Measurements from ENCODE around the gene LRRC74B.

GRCh38 chr22:21043860-21044535 is 1.7 kb upstream of the LRRC74B start:
- TF ChIP-seq JUND (IDR thresholded peaks at IDR 0.05) (no peak), CTCF (IDR thresholded peaks at IDR 0.05) (no peak), RAD21 (IDR thresholded peaks at IDR 0.05; ENCODE audit: low read length) (no peak), POLR2AphosphoS5 (IDR thresholded peaks at IDR 0.05; ENCODE audit: low read depth, low read length) (no peak), USF2 (IDR thresholded peaks at IDR 0.05; ENCODE audit: borderline replicate concordance, low read depth, low read length) (no peak), TAF1 (IDR thresholded peaks at IDR 0.05; ENCODE audit: borderline replicate concordance, low read depth, low read length) (no peak), EP300 (IDR thresholded peaks at IDR 0.05; ENCODE audit: borderline replicate concordance in 1 of 2, low read depth in 1 of 2, low read length in 1 of 2) (no peak)

Data from SK-N-SH (cell line).